Measurements from ENCODE around the gene RASSF8.

RASSF8 gene

GRCh38 chr12:25990495-25990894 lies 32.0 kb downstream of the RASSF8 start:
- no peaks in the 10 kb centered on the region for H3K4me1 ChIP-seq (ENCODE audit: control insufficient read depth, low read length)
- H3K4me2 ChIP-seq (ENCODE audit: low read length) = no peak overlapping the region
- no peak overlapping the region for H3K27ac ChIP-seq (ENCODE audit: low read depth, low read length)
- no peaks in the 10 kb centered on the region for H3K79me2 ChIP-seq (ENCODE audit: control insufficient read depth, low read length)
- H3K4me3 ChIP-seq (ENCODE audit: low read length) = no peak overlapping the region
- H3K9me3 ChIP-seq (ENCODE audit: control insufficient read depth, insufficient read depth, low read length) = no peaks in the 10 kb centered on the region
- H3F3A ChIP-seq (ENCODE audit: control insufficient read depth, insufficient read depth) = no peaks in the 10 kb centered on the region
- H4K20me1 ChIP-seq (ENCODE audit: control insufficient read depth, insufficient read depth, low read depth, low read length) = no peaks in the 10 kb centered on the region
- H3K9me2 ChIP-seq (replicated peaks; ENCODE audit: control insufficient read depth, low read length) = no peaks in the 10 kb centered on the region
- TF ChIP-seq CTCF (IDR thresholded peaks at IDR 0.05; ENCODE audit: low read depth, low read length, poor library complexity, severe bottlenecking) (no peak), EZH2phosphoT487 (IDR thresholded peaks at IDR 0.05; ENCODE audit: borderline replicate concordance, low read length) (no peak)
- H3K27me3 ChIP-seq (ENCODE audit: control insufficient read depth, low read length) = peaks cover 5% of the 10 kb centered on the region; the same call in 1 of the 2 replicates
- H3K36me3 ChIP-seq (ENCODE audit: control insufficient read depth, low read length) = no peaks in the 10 kb centered on the region

- TF ChIP-seq CTCF (IDR thresholded peaks at IDR 0.05; ENCODE audit: low read depth, low read length, poor library complexity, severe bottlenecking) = no peak
- no peak for TF ChIP-seq EZH2phosphoT487 (IDR thresholded peaks at IDR 0.05; ENCODE audit: borderline replicate concordance, low read length)
- Histone ChIP-seq H3K27me3 (ENCODE audit: control insufficient read depth, low read length) (peaks cover 7% of the 10 kb centered on the region; the same call in 1 of the 2 replicates), H3K79me2 (ENCODE audit: control insufficient read depth, low read length) (no peaks in the 10 kb centered on the region), H3K4me1 (ENCODE audit: control insufficient read depth, low read length) (no peaks in the 10 kb centered on the region), H3K9me3 (ENCODE audit: control insufficient read depth, insufficient read depth, low read length) (no peaks in the 10 kb centered on the region), H3K4me2 (ENCODE audit: low read length) (no peak overlapping the region), H3K9me2 (replicated peaks; ENCODE audit: control insufficient read depth, low read length) (no peaks in the 10 kb centered on the region), H3K4me3 (ENCODE audit: low read length) (no peak overlapping the region), H4K20me1 (ENCODE audit: control insufficient read depth, insufficient read depth, low read depth, low read length) (no peaks in the 10 kb centered on the region), H3K36me3 (ENCODE audit: control insufficient read depth, low read length) (no peaks in the 10 kb centered on the region), H3F3A (ENCODE audit: control insufficient read depth, insufficient read depth) (no peaks in the 10 kb centered on the region), H3K27ac (ENCODE audit: low read depth, low read length) (no peak overlapping the region)
These were observed 33.7 kb downstream of the RASSF8 start for GRCh38 chr12:25992026-25992782.

- no peaks in the 10 kb centered on the region for H4K20me1 ChIP-seq (ENCODE audit: control insufficient read depth, insufficient read depth, low read depth, low read length)
- no peak overlapping the region for H3K4me2 ChIP-seq (ENCODE audit: low read length)
- TF ChIP-seq CTCF (IDR thresholded peaks at IDR 0.05; ENCODE audit: low read depth, low read length, poor library complexity, severe bottlenecking) (no peak), EZH2phosphoT487 (IDR thresholded peaks at IDR 0.05; ENCODE audit: borderline replicate concordance, low read length) (no peak)
- no peaks in the 10 kb centered on the region for H3F3A ChIP-seq (ENCODE audit: control insufficient read depth, insufficient read depth)
- no peaks in the 10 kb centered on the region for H3K79me2 ChIP-seq (ENCODE audit: control insufficient read depth, low read length)
- H3K27me3 ChIP-seq (ENCODE audit: control insufficient read depth, low read length) = peaks cover 7% of the 10 kb centered on the region; the same call in 1 of the 2 replicates
- no peaks in the 10 kb centered on the region for H3K36me3 ChIP-seq (ENCODE audit: control insufficient read depth, low read length)
- H3K27ac ChIP-seq (ENCODE audit: low read depth, low read length) = no peak overlapping the region
- no peaks in the 10 kb centered on the region for H3K9me2 ChIP-seq (replicated peaks; ENCODE audit: control insufficient read depth, low read length)
- H3K9me3 ChIP-seq (ENCODE audit: control insufficient read depth, insufficient read depth, low read length) = no peaks in the 10 kb centered on the region
- no peaks in the 10 kb centered on the region for H3K4me1 ChIP-seq (ENCODE audit: control insufficient read depth, low read length)
- no peak overlapping the region for H3K4me3 ChIP-seq (ENCODE audit: low read length)
These were observed 35.6 kb downstream of the RASSF8 start for GRCh38 chr12:25993901-25994651.

Measured in DOHH2 (cell line).